HG03439 (cell line): ENCODE measurements around the gene KIAA1755.

ENCODE experiments used
- ATAC-seq: cut with Tn5 transposase; IDR thresholded peaks from one replicate; pipeline ENCODE4 v1.9.1; 2021; ENCODE audit warnings: mild to moderate bottlenecking, moderate library complexity; ENCODE audit not compliant: unreplicated experiment

The KIAA1755 gene

GRCh38 chr20:38222231-38222922 is 38.2 kb downstream of the KIAA1755 start:
- no peak for ATAC-seq

- no peak for ATAC-seq
Measured at GRCh38 chr20:38221119-38221589, 39.4 kb downstream of the KIAA1755 start.

GRCh38 chr20:38220587-38221118 is 39.9 kb downstream of the KIAA1755 start:
- no peak for ATAC-seq

- no peak for ATAC-seq
Measured at GRCh38 chr20:38219006-38219950, 41.3 kb downstream of the KIAA1755 start.

- no peak for ATAC-seq
Measured at GRCh38 chr20:38218566-38218885, 42.0 kb downstream of the KIAA1755 start.

GRCh38 chr20:38217791-38218565 is 42.6 kb downstream of the KIAA1755 start:
- ATAC-seq, result no peak

GRCh38 chr20:38216746-38217595 is 43.6 kb downstream of the KIAA1755 start:
- ATAC-seq, result no peak

- ATAC-seq, result no peak
Measured at GRCh38 chr20:38216201-38216600, 44.3 kb downstream of the KIAA1755 start.

GRCh38 chr20:38215194-38216182 is 45.0 kb downstream of the KIAA1755 start:
- no peak for ATAC-seq

GRCh38 chr20:38214256-38215193 is 46.0 kb downstream of the KIAA1755 start:
- ATAC-seq, result no peak

GRCh38 chr20:38213607-38213940 is 47.0 kb downstream of the KIAA1755 start:
- ATAC-seq, result no peak

- ATAC-seq, result no peak
Measured at GRCh38 chr20:38212806-38213606, 47.5 kb downstream of the KIAA1755 start.

- no peak for ATAC-seq
Measured at GRCh38 chr20:38211200-38212097, 49.1 kb downstream of the KIAA1755 start.

- ATAC-seq, result no peak
Measured at GRCh38 chr20:38210741-38211140, 49.8 kb downstream of the KIAA1755 start.

GRCh38 chr20:38209736-38210405 is 50.7 kb downstream of the KIAA1755 start:
- ATAC-seq, result no peak
